B cell (primary cell): ENCODE results near the gene APPBP2.

Experiments used
- EZH2 ChIP-seq: IDR thresholded peaks from 2 replicates; pipeline ENCODE4 v1.6.1; 2012; ENCODE audit warnings: borderline replicate concordance, low read depth, mild to moderate bottlenecking, moderate library complexity, low read length; ENCODE audit not compliant: insufficient read depth, poor library complexity, severe bottlenecking
- TF ChIP-seq, protein P1 (sequence below): fragments of 200-600 bp; IDR thresholded peaks from one replicate; pipeline ENCODE4 v1.8.0; 2022; ENCODE audit warnings: antibody characterized with exemption, mild to moderate bottlenecking

DNA sequence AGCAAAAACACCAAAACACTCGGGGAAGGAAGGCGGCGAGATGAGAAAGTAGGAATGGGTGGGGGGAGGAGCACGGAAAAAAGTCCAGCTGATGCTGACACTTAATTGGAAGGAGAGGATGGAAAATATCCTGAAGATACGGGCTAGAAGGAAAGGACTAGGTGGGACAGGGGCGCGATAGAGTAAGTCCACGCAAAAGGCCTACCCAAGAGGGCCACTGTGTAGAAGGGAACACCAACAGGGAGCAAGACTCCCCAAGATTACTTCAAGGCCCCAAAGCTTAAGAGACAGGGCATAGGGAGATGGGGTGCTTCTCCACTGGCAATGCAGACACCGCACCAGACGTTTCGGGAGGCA, 736 bp downstream of the APPBP2 start:
- TF ChIP-seq, protein P1, sequence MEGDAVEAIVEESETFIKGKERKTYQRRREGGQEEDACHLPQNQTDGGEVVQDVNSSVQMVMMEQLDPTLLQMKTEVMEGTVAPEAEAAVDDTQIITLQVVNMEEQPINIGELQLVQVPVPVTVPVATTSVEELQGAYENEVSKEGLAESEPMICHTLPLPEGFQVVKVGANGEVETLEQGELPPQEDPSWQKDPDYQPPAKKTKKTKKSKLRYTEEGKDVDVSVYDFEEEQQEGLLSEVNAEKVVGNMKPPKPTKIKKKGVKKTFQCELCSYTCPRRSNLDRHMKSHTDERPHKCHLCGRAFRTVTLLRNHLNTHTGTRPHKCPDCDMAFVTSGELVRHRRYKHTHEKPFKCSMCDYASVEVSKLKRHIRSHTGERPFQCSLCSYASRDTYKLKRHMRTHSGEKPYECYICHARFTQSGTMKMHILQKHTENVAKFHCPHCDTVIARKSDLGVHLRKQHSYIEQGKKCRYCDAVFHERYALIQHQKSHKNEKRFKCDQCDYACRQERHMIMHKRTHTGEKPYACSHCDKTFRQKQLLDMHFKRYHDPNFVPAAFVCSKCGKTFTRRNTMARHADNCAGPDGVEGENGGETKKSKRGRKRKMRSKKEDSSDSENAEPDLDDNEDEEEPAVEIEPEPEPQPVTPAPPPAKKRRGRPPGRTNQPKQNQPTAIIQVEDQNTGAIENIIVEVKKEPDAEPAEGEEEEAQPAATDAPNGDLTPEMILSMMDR = no peak
- TF ChIP-seq EZH2 = no peak
